HCT116 (cell line): ENCODE measurements around the gene MTSS2. TPM values are rescaled to one million over a fixed set of nuclear protein-coding genes. Genes with fewer than 3 reads are reported as not detected.

Source experiments
- ATAC-seq: fragments of 200-7000 bp; cut with Tn5 transposase; 2 replicates; pipeline ENCODE4 v1.9.1; 2020; ENCODE audit warnings: mild to moderate bottlenecking, moderate library complexity
- BruUV-seq: library from RNA; stranded (reverse); fragments of 400-500 nt; replicated peaks from 2 replicates; lab custom pipeline; 2021; lab: Mats Ljungman, UMichigan
- CTCF ChIA-PET: fragments of 300-600 bp; sonication (Branson Sonifier 250); formaldehyde crosslinking; loops from one replicate; lab custom pipeline; 2021; ENCODE audit warnings: antibody characterized with exemption; lab: Charles Lee
- POLR2A ChIA-PET: fragments of 300-600, 350-600 bp; sonication (Branson Sonifier 250); formaldehyde crosslinking; loops from one replicate; lab custom pipeline; 2021; ENCODE audit warnings: antibody characterized with exemption; lab: Charles Lee
- RAD21 ChIA-PET, 2 experiments: fragments of 300-600 bp; sonication (Branson Sonifier 250); formaldehyde crosslinking; loops; one replicate each; lab custom pipeline; 2023; ENCODE audit warnings: low total read pairs in 2 of 2; ENCODE audit not compliant: uncharacterized antibody in 2 of 2, unreplicated experiment in 2 of 2, low non-redundant PET in 1 of 2; lab: Charles Lee
- DNase-seq: peaks from one replicate; pipeline ENCODE4 v3.0.0-alpha.2; 2010; ENCODE audit warnings: low read depth, low spot score
- H2AFZ ChIP-seq: fragments of 200-600 bp; shearing (Covaris generic), sonication (generic); 2 replicates; pipeline ENCODE4 v1.6.1; 2017; ENCODE audit warnings: low read depth, mixed run types, mixed read lengths, antibody characterized with exemption, low read length; ENCODE audit not compliant: poor library complexity, severe bottlenecking
- H3K27ac ChIP-seq: 2 replicates; pipeline ENCODE4 v1.5.1; 2012; ENCODE audit warnings: low read depth, low read length
- H3K27me3 ChIP-seq: fragments of 200-600 bp; sonication (generic); 2 replicates; pipeline ENCODE4 v1.6.1; 2016; ENCODE audit warnings: mixed run types, low read length, mixed read lengths; ENCODE audit not compliant: insufficient read depth
- H3K36me3 ChIP-seq, 2 experiments: fragments of 200-500 bp in 1 of 2; fragments of 200-600 bp in 1 of 2; sonication (Bioruptor generic) in 1 of 2; sonication (generic) in 1 of 2; 2 replicates each; pipeline versions ENCODE4 v1.5.1 to v1.6.1; 2014 to 2016; ENCODE audit warnings: low read length in 2 of 2, inconsistent platforms in 1 of 2, mixed read lengths in 1 of 2, mixed run types in 1 of 2; ENCODE audit not compliant: insufficient read depth in 2 of 2, control insufficient read depth in 1 of 2
- H3K4me1 ChIP-seq, 2 experiments: fragments of 200-600 bp in 1 of 2; sonication (generic) in 1 of 2; 2 replicates each; pipeline versions ENCODE4 v1.5.1 to v1.6.1; 2012 to 2017; ENCODE audit warnings: low read length in 2 of 2, inconsistent platforms in 1 of 2, mild to moderate bottlenecking in 1 of 2, mixed read lengths in 1 of 2, mixed run types in 1 of 2, moderate library complexity in 1 of 2; ENCODE audit not compliant: insufficient read depth in 2 of 2, control insufficient read depth in 1 of 2
- H3K4me2 ChIP-seq: fragments of 200-600 bp; sonication (generic); 2 replicates; pipeline ENCODE4 v1.6.1; 2017; ENCODE audit warnings: mixed run types, low read length, mixed read lengths
- H3K4me3 ChIP-seq, 2 experiments: fragments of 200-600 bp in 1 of 2; sonication (generic) in 1 of 2; replicated peaks in 1 of 2; 2 replicates each; pipeline ENCODE4 v1.5.1; 2011 to 2016; ENCODE audit warnings: low read length in 2 of 2, control low read depth in 1 of 2, low read depth in 1 of 2, mild to moderate bottlenecking in 1 of 2, mixed read lengths in 1 of 2, mixed run types in 1 of 2
- H3K79me2 ChIP-seq: fragments of 200-600 bp; sonication (generic); 2 replicates; pipeline ENCODE4 v1.6.1; 2017; ENCODE audit warnings: mild to moderate bottlenecking, mixed run types, low read length, moderate library complexity, mixed read lengths; ENCODE audit not compliant: insufficient read depth
- H3K9ac ChIP-seq: fragments of 200-600 bp; sonication (generic); 2 replicates; pipeline ENCODE4 v1.6.1; 2016; ENCODE audit warnings: low read length, mixed read lengths
- H3K9me2 ChIP-seq: fragments of 200-600 bp; sonication (generic), shearing (Covaris generic); 2 replicates; pipeline ENCODE4 v1.6.1; 2017; ENCODE audit warnings: mixed run types, mild to moderate bottlenecking, moderate library complexity; ENCODE audit not compliant: insufficient read depth
- H3K9me3 ChIP-seq, 2 experiments: fragments of 200-500 bp in 1 of 2; fragments of 200-600 bp in 1 of 2; sonication (Bioruptor generic) in 1 of 2; sonication (generic) in 1 of 2; 2 replicates each; pipeline ENCODE4 v1.6.1; 2014 to 2017; ENCODE audit warnings: low read length in 2 of 2, mixed read lengths in 2 of 2, inconsistent platforms in 1 of 2, low read depth in 1 of 2, mild to moderate bottlenecking in 1 of 2, mixed run types in 1 of 2, moderate library complexity in 1 of 2; ENCODE audit not compliant: control insufficient read depth in 1 of 2, insufficient read depth in 1 of 2
- H4K20me1 ChIP-seq: fragments of 200-600 bp; sonication (generic), shearing (Covaris generic); 2 replicates; pipeline ENCODE4 v1.6.1; 2017; ENCODE audit warnings: mixed run types, mild to moderate bottlenecking, moderate library complexity; ENCODE audit not compliant: insufficient read depth
- ATF3 ChIP-seq: IDR thresholded peaks from 2 replicates; pipeline ENCODE4 v1.6.1; 2012
- CEBPB ChIP-seq: IDR thresholded peaks from 2 replicates; pipeline ENCODE4 v1.6.1; 2012; ENCODE audit warnings: low read depth
- CTCF ChIP-seq, 3 experiments: fragments of 200-600 bp in 1 of 3; sonication (generic) in 1 of 3; IDR thresholded peaks in 2 of 3; conservative IDR thresholded peaks in 1 of 3; 2 replicates each; pipeline ENCODE4 v1.5.1; 2012 to 2017; ENCODE audit warnings: low read depth in 2 of 3, low read length in 2 of 3, antibody characterized with exemption in 1 of 3, borderline replicate concordance in 1 of 3, control low read depth in 1 of 3, mild to moderate bottlenecking in 1 of 3, mixed read lengths in 1 of 3, mixed run types in 1 of 3, moderate library complexity in 1 of 3; ENCODE audit not compliant: insufficient read depth in 1 of 3
- ELF1 ChIP-seq: IDR thresholded peaks from 2 replicates; pipeline ENCODE4 v1.6.1; 2012; ENCODE audit warnings: low read depth, borderline replicate concordance
- JUND ChIP-seq: IDR thresholded peaks from 2 replicates; pipeline ENCODE4 v1.6.1; 2012
- POLR2A ChIP-seq: IDR thresholded peaks from 2 replicates; pipeline ENCODE4 v1.7.0; 2011; ENCODE audit warnings: borderline replicate concordance; ENCODE audit not compliant: insufficient read depth, insufficient read length; ENCODE audit errors: extremely low read depth
- POLR2AphosphoS5 ChIP-seq: IDR thresholded peaks from 2 replicates; pipeline ENCODE4 v1.6.1; 2011; ENCODE audit warnings: mild to moderate bottlenecking, low read depth, low read length, moderate library complexity
- RAD21 ChIP-seq: IDR thresholded peaks from 2 replicates; pipeline ENCODE4 v1.6.1; 2012; ENCODE audit warnings: low read depth, mild to moderate bottlenecking
- SP1 ChIP-seq: IDR thresholded peaks from 2 replicates; pipeline ENCODE4 v1.6.1; 2012; ENCODE audit warnings: low read depth
- SRF ChIP-seq: IDR thresholded peaks from 2 replicates; pipeline ENCODE4 v1.6.1; 2012; ENCODE audit warnings: low read depth
- TCF7L2 ChIP-seq: IDR thresholded peaks from 2 replicates; pipeline ENCODE4 v1.7.0; 2011; ENCODE audit warnings: borderline replicate concordance, inconsistent platforms; ENCODE audit not compliant: insufficient read depth, insufficient read length; ENCODE audit errors: extremely low read depth
- ZFX ChIP-seq: fragments of 450-650 bp; IDR thresholded peaks from 2 replicates; pipeline ENCODE4 v1.6.1; 2017
- ZNF274 ChIP-seq: fragments of 200-500 bp; sonication (Bioruptor generic); IDR thresholded peaks from 2 replicates; pipeline ENCODE4 v1.6.1; 2014; ENCODE audit warnings: mild to moderate bottlenecking, low read depth, low read length, inconsistent platforms
- intact Hi-C: fragments of 100-400 bp; cut with micrococcal nuclease; formaldehyde crosslinking; loops from 2 replicates; pipeline ENCODE4 v1.10.0; 2022
- total RNA-seq: library from RNA; stranded (reverse); gene quantifications from one replicate; pipeline ENCODE4 v1.2.1, GENCODE V29; 2021; ENCODE audit not compliant: unreplicated experiment
- TF ChIP-seq, protein P1 (sequence below): IDR thresholded peaks from 2 replicates; pipeline ENCODE4 v1.6.1; 2012

Gene MTSS2
- total RNA-seq, 1 experiment from 2014 or later = 41.8 TPM

DNA sequence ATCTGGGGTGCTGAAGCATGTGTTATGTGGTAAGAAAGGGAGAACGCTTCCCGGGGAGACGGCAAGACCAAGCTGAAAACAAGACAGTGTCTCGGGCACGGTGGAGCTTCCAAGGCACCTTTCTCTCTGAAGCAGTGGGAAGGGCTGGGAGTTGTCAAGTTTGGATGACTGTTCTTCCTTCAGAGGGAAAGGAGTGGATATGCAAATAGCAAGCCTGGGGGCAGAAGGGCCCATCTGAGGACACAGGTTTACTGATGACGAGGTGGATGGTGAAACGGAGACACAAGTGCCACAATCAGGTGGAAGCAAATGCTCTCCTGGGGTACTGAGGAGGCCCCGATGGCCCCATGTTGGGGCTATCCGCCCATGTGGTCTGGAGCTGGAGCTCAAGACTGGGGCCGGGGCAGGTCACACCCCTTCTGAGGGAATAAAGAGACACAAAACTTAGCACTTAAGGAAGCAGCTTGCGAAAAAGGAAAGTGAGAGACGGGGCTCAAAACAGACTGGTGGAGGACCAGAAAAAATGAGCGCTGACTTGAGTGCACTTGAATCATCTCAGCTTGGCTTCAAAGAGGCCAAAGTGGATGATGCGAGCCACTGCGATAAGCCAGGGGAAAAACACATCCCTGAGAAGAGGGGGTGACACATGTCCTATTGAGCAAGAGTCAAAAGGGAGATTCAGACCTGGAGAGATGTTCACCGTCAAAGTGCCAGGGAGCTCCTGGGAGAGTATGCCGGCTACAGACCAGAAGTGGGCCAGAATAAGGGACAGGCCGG, 34.8 kb upstream of the MTSS2 start:
- no peak for DNase-seq
- Histone ChIP-seq H3K9me2 (no peaks in the 10 kb centered on the region), H3K36me3 (no peaks in the 10 kb centered on the region), H2AFZ (no peak overlapping the region), H3K9ac (no peak overlapping the region), H3K27me3 (no peaks in the 10 kb centered on the region), H3K4me2 (no peak overlapping the region), H3K79me2 (no peaks in the 10 kb centered on the region), H3K9me3 (no peaks in the 10 kb centered on the region), H3K27ac (no peak overlapping the region), H4K20me1 (no peaks in the 10 kb centered on the region), H3K4me3 (no peak overlapping the region), H3K4me1 (peaks cover 3 to 6% of the 10 kb centered on the region in 2 experiments; a peak in 3 of 4 replicates)
- POLR2A ChIA-PET = no interaction called here
- RAD21 ChIA-PET = no interaction called here
- ATAC-seq = no peak
- TF ChIP-seq RAD21 (no peak), ATF3 (no peak), TCF7L2 (no peak), CTCF (IDR thresholded peaks at IDR 0.05 in 2 of 3, conservative IDR thresholded peaks at IDR 0.05 in 1 of 3; ENCODE audit: borderline replicate concordance in 1 of 3, insufficient read depth in 1 of 3, low read depth in 2 of 3, low read length in 2 of 3) (no peak)
- no TSS peak for BruUV-seq
- CTCF ChIA-PET = no interaction called here
- intact Hi-C loops = no loop called here

- Histone ChIP-seq H3K9ac (no peak overlapping the region), H3K27ac (no peak overlapping the region), H2AFZ (no peak overlapping the region), H3K4me2 (no peak overlapping the region), H3K9me3 (no peaks in the 10 kb centered on the region), H3K36me3 (no peaks in the 10 kb centered on the region), H3K4me1 (peaks cover 6 to 16% of the 10 kb centered on the region in 2 experiments), H3K4me3 (no peak overlapping the region), H3K79me2 (no peaks in the 10 kb centered on the region), H4K20me1 (no peaks in the 10 kb centered on the region), H3K9me2 (no peaks in the 10 kb centered on the region), H3K27me3 (no peaks in the 10 kb centered on the region)
- intact Hi-C loops = no loop called here
- no peak for TF ChIP-seq POLR2AphosphoS5
- no peak for TF ChIP-seq ELF1
- no peak for TF ChIP-seq POLR2A
- no peak for TF ChIP-seq ZNF274
- no peak for TF ChIP-seq RAD21
- TF ChIP-seq TCF7L2 = no peak
- TF ChIP-seq SRF = no peak
- no peak for TF ChIP-seq JUND
- TF ChIP-seq SP1 = no peak
- TF ChIP-seq, protein P1, sequence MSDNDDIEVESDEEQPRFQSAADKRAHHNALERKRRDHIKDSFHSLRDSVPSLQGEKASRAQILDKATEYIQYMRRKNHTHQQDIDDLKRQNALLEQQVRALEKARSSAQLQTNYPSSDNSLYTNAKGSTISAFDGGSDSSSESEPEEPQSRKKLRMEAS = no peak
- no peak for TF ChIP-seq ATF3
- no peak for TF ChIP-seq CTCF (IDR thresholded peaks at IDR 0.05 in 2 of 3, conservative IDR thresholded peaks at IDR 0.05 in 1 of 3; ENCODE audit: borderline replicate concordance in 1 of 3, insufficient read depth in 1 of 3, low read depth in 2 of 3, low read length in 2 of 3)
- no peak for TF ChIP-seq ZFX
- no peak for TF ChIP-seq CEBPB
- BruUV-seq = no TSS peak
- POLR2A ChIA-PET = no interaction called here
- RAD21 ChIA-PET = no interaction called here
- no peak for DNase-seq
- CTCF ChIA-PET = no interaction called here
- ATAC-seq = no peak
Measured at GRCh38 chr16:70717065-70717464, 31.2 kb upstream of the MTSS2 start.
